ENCODE results near the gene FBP1. TPM values are rescaled to one million over a fixed set of nuclear protein-coding genes. Genes with fewer than 3 reads are reported as not detected.

FBP1 gene
- total RNA-seq, 1 experiment from 2014 or later: 1.9 TPM

DNA sequence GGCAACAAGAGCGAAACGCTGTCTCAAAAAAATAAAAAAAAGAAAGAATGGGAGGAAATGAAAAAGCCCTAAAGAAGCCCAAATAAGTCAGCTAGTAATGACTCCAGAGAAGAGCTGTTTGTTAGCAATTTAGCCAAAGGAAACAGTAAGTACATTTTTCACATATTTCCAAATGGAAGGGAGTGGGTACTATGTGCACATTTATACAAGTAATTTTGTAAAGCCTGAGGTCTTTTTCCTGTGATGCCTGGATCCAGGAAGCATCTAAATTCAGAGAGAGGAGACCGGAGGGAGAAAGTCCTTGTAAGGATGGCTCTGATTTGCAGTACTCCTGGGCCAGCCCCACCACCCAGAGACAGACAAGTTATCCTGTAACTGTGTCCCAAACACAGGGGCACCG lies 14.7 kb downstream of the FBP1 start:
- H3K4me1 Mint-ChIP-seq: peaks cover 4 to 20% of the 10 kb centered on the region in 2 experiments; a peak in 3 of 4 replicates
- TF ChIP-seq, protein P1, sequence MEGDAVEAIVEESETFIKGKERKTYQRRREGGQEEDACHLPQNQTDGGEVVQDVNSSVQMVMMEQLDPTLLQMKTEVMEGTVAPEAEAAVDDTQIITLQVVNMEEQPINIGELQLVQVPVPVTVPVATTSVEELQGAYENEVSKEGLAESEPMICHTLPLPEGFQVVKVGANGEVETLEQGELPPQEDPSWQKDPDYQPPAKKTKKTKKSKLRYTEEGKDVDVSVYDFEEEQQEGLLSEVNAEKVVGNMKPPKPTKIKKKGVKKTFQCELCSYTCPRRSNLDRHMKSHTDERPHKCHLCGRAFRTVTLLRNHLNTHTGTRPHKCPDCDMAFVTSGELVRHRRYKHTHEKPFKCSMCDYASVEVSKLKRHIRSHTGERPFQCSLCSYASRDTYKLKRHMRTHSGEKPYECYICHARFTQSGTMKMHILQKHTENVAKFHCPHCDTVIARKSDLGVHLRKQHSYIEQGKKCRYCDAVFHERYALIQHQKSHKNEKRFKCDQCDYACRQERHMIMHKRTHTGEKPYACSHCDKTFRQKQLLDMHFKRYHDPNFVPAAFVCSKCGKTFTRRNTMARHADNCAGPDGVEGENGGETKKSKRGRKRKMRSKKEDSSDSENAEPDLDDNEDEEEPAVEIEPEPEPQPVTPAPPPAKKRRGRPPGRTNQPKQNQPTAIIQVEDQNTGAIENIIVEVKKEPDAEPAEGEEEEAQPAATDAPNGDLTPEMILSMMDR (conservative IDR thresholded peaks at IDR 0.05): no peak
- H4K91ac ChIP-seq (ENCODE audit: insufficient read length, low read depth, low read length): no peak overlapping the region
- H4K20me1 ChIP-seq (ENCODE audit: control insufficient read depth, insufficient read depth, insufficient read length): no peaks in the 10 kb centered on the region
- no peak overlapping the region for H3K4ac ChIP-seq (ENCODE audit: low read depth, low read length)
- WGBS (ENCODE audit: extremely low coverage, insufficient read length, low lambda C conversion rate): no CpG with 5 or more reads among the region's 4 CpGs
- no peak overlapping the region for H4K5ac ChIP-seq (ENCODE audit: insufficient read length, low read depth, low read length)
- no peak overlapping the region for H2BK5ac ChIP-seq (ENCODE audit: insufficient read length, low read length)
- H3K23ac ChIP-seq (ENCODE audit: insufficient read length, low read depth, low read length): no peak overlapping the region
- no peak overlapping the region for H3K56ac ChIP-seq (ENCODE audit: insufficient read length, low read depth, low read length)
- H3K14ac ChIP-seq (ENCODE audit: insufficient read depth, low read length): no peak overlapping the region; the same call in 1 of the 2 replicates
- H3K27me3 ChIP-seq (ENCODE audit: insufficient read depth, low read length): no peaks in the 10 kb centered on the region
- H3K23me2 ChIP-seq (ENCODE audit: insufficient read length, low read depth, low read length, poor library complexity, severe bottlenecking): no peaks in the 10 kb centered on the region
- H3K18ac ChIP-seq (ENCODE audit: insufficient read length, low read depth, low read length): no peak overlapping the region
- no peak overlapping the region for H4K8ac ChIP-seq (replicated peaks; ENCODE audit: insufficient read length, low read depth, low read length)
- H3K27ac ChIP-seq (ENCODE audit: insufficient read length, low read depth, low read length): no peak overlapping the region
- no peak overlapping the region for H2BK20ac ChIP-seq (ENCODE audit: low read depth, low read length, poor library complexity, severe bottlenecking)
- H2BK12ac ChIP-seq (ENCODE audit: insufficient read length, low read depth, low read length): no peak overlapping the region
- H3K4me2 ChIP-seq (ENCODE audit: insufficient read depth, insufficient read length, low read length): no peak overlapping the region
- H3K79me2 ChIP-seq (ENCODE audit: insufficient read depth, low read length): no peaks in the 10 kb centered on the region
- H3K9me3 ChIP-seq (ENCODE audit: control insufficient read depth, low read depth, low read length): no peaks in the 10 kb centered on the region
- no peak overlapping the region for H2BK120ac ChIP-seq (ENCODE audit: low read depth, low read length, poor library complexity, severe bottlenecking)
- H3K9me3 Mint-ChIP-seq: no peaks in the 10 kb centered on the region
- H3K27me3 Mint-ChIP-seq (ENCODE audit: low read depth): peaks cover 10% of the 10 kb centered on the region; the same call in 1 of the 2 replicates
- no peak overlapping the region for H2BK15ac ChIP-seq (ENCODE audit: low read depth, low read length)
- no peak for DNase-seq
- peaks cover 0 to 3% (median 0%) of the 10 kb centered on the region in 3 experiments; a peak in 2 of 7 replicates for H3K36me3 Mint-ChIP-seq (ENCODE audit: insufficient read depth in 1 of 3, low read depth in 3 of 3)
- H3K4me3 Mint-ChIP-seq: no peak overlapping the region
- H3K9ac ChIP-seq (ENCODE audit: extremely low read depth, insufficient read length, low read length): no peak overlapping the region
- no peak overlapping the region for H2AFZ ChIP-seq (ENCODE audit: low read length)
- H3K27ac Mint-ChIP-seq: no peak overlapping the region
- no peak overlapping the region for H3T11ph ChIP-seq (ENCODE audit: low read length)
- H3K79me1 ChIP-seq (ENCODE audit: insufficient read depth, low read depth, low read length, poor library complexity, severe bottlenecking): no peaks in the 10 kb centered on the region
- H3K4me1 ChIP-seq (ENCODE audit: insufficient read depth, low read length): no peaks in the 10 kb centered on the region
- H2AK5ac ChIP-seq (ENCODE audit: insufficient read length, low read length): no peak overlapping the region

Measured in H9 (cell line).